Naive B cell (primary cell): ENCODE results near the gene WBP1L. TPM values are rescaled to one million over a fixed set of nuclear protein-coding genes. Genes with fewer than 3 reads are reported as not detected.
A peak's percentile ranks its signal among the peaks of the same experiment; 100 is the strongest.
"Not testable (repeated sequence)": the region's sequence is repeated elsewhere in the genome, so short reads cannot be mapped to it uniquely, and the experiment has no call there.

Source experiments
- ATAC-seq, 2 donors: fragments of 150-1000 bp; cut with Tn5 transposase; 2 replicates each; pipeline ENCODE4 v1.10.0; 2021; ENCODE audit warnings: low read depth in 2 of 2, mild to moderate bottlenecking in 2 of 2, moderate library complexity in 2 of 2
- DNase-seq: peaks from one replicate; pipeline ENCODE4 v3.0.0; 2022
- H3K27ac Mint-ChIP-seq, 6 donors: one replicate each; pipeline ENCODE4 v1.8.0; 2020 to 2022; ENCODE audit warnings: mild to moderate bottlenecking in 6 of 6, mixed read lengths in 6 of 6, moderate library complexity in 5 of 6, inconsistent platforms in 2 of 6
- H3K27me3 Mint-ChIP-seq, 3 donors: one replicate each; pipeline ENCODE4 v1.8.0; 2021 to 2022; ENCODE audit warnings: mixed read lengths in 3 of 3, mild to moderate bottlenecking in 1 of 3
- H3K36me3 Mint-ChIP-seq, 2 donors: one replicate each; pipeline ENCODE4 v1.8.0; 2020 to 2022; ENCODE audit warnings: mixed read lengths in 2 of 2, inconsistent platforms in 1 of 2, mild to moderate bottlenecking in 1 of 2
- H3K4me1 Mint-ChIP-seq, 3 donors: one replicate each; pipeline ENCODE4 v1.8.0; 2020 to 2022; ENCODE audit warnings: mixed read lengths in 3 of 3, inconsistent platforms in 1 of 3, mild to moderate bottlenecking in 1 of 3, moderate library complexity in 1 of 3
- H3K4me3 Mint-ChIP-seq, 8 donors: one replicate each; pipeline ENCODE4 v1.8.0; 2020 to 2022; ENCODE audit warnings: mild to moderate bottlenecking in 8 of 8, mixed read lengths in 8 of 8, moderate library complexity in 8 of 8, inconsistent platforms in 2 of 8
- H3K9me3 Mint-ChIP-seq, 7 donors: one replicate each; pipeline ENCODE4 v1.8.0; 2020 to 2022; ENCODE audit warnings: mixed read lengths in 7 of 7, mild to moderate bottlenecking in 5 of 7, inconsistent platforms in 2 of 7, moderate library complexity in 1 of 7
- polyA plus RNA-seq, 6 donors: library from polyadenylated mRNA; unstranded; fragments of 300-500 nt; fragmentation: Illumina TruSeq; gene quantifications; one replicate each; pipeline ENCODE4 v1.2.3, GENCODE V29; 2021; ENCODE audit warnings: low read depth in 6 of 6

WBP1L gene
- polyA plus RNA-seq, 6 donors from 2014 or later: 26.0 to 34.2 (median 29.7) TPM

GRCh38 chr10:102814453-102814871 is 70.7 kb downstream of the WBP1L start:
- no peaks in the 10 kb centered on the region for H3K27me3 Mint-ChIP-seq
- peak overlapping the region in 2 of 6 donors; percentile 59 to 88 for H3K27ac Mint-ChIP-seq
- H3K4me3 Mint-ChIP-seq: no peak overlapping the region
- H3K36me3 Mint-ChIP-seq: no peaks in the 10 kb centered on the region
- ATAC-seq (no peak), DNase-seq (no peak)
- H3K4me1 Mint-ChIP-seq: peaks cover 15 to 42% (median 15%) of the 10 kb centered on the region in 3 donors
- H3K9me3 Mint-ChIP-seq: no peaks in the 10 kb centered on the region

- H3K36me3 Mint-ChIP-seq: no peaks in the 10 kb centered on the region
Observed at GRCh38 chr10:102814873-102815661, 71.3 kb downstream of the WBP1L start.

GRCh38 chr10:102815790-102816549 is 72.2 kb downstream of the WBP1L start:
- peaks cover 18 to 45% (median 20%) of the 10 kb centered on the region in 3 donors for H3K4me1 Mint-ChIP-seq
- H3K4me3 Mint-ChIP-seq: no peak overlapping the region
- H3K36me3 Mint-ChIP-seq: no peaks in the 10 kb centered on the region
- DNase-seq (no peak), ATAC-seq (no peak)
- peak overlapping the region in 3 of 6 donors; percentile 16 to 66 (median 52) for H3K27ac Mint-ChIP-seq
- peaks cover 0 to 1% (median 0%) of the 10 kb centered on the region in 7 donors for H3K9me3 Mint-ChIP-seq
- no peaks in the 10 kb centered on the region for H3K27me3 Mint-ChIP-seq

More at GRCh38 chr10:102814873-102815661, 71.3 kb downstream of the WBP1L start:
- DNase-seq: no peak
- Mint-ChIP-seq H3K27me3 (no peaks in the 10 kb centered on the region), H3K9me3 (peaks cover 0 to 1% (median 0%) of the 10 kb centered on the region in 7 donors), H3K4me3 (peak overlapping the region in 1 of 8 donors; percentile 70), H3K27ac (peak overlapping the region in 3 of 6 donors; percentile 15 to 87 (median 29)), H3K4me1 (peaks cover 18 to 45% (median 20%) of the 10 kb centered on the region in 3 donors)
- ATAC-seq: no peak

- Mint-ChIP-seq H3K27ac (peak overlapping the region in 1 of 6 donors; percentile 4), H3K27me3 (no peaks in the 10 kb centered on the region), H3K36me3 (no peaks in the 10 kb centered on the region), H3K9me3 (peaks cover 0 to 1% (median 0%) of the 10 kb centered on the region in 7 donors), H3K4me1 (peaks cover 17 to 41% (median 17%) of the 10 kb centered on the region in 3 donors), H3K4me3 (no peak overlapping the region)
- no peak for DNase-seq
- ATAC-seq: no peak
Observed at GRCh38 chr10:102817175-102817574, 73.4 kb downstream of the WBP1L start.

- Mint-ChIP-seq H3K27me3 (no peaks in the 10 kb centered on the region), H3K36me3 (no peaks in the 10 kb centered on the region), H3K4me1 (peaks cover 11 to 22% (median 13%) of the 10 kb centered on the region in 3 donors), H3K4me3 (no peak overlapping the region), H3K9me3 (peaks cover 0 to 1% (median 0%) of the 10 kb centered on the region in 7 donors), H3K27ac (peak overlapping the region in 5 of 6 donors; percentile 58 to 83 (median 78))
- peak; percentile 85 to 91 for ATAC-seq
- DNase-seq: no peak
Observed at GRCh38 chr10:102819054-102819453, 75.3 kb downstream of the WBP1L start.

- not testable (repeated sequence) for H3K4me3 Mint-ChIP-seq, H3K9me3 Mint-ChIP-seq, DNase-seq, H3K27me3 Mint-ChIP-seq, H3K36me3 Mint-ChIP-seq, ATAC-seq
- Mint-ChIP-seq H3K4me1 (peaks cover 11 to 16% (median 13%) of the 10 kb centered on the region in 3 donors), H3K27ac (peak overlapping the region in 1 of 6 donors; percentile 30)
Observed at GRCh38 chr10:102820008-102820407, 76.3 kb downstream of the WBP1L start.

GRCh38 chr10:102822222-102822621 is 78.5 kb downstream of the WBP1L start:
- Mint-ChIP-seq H3K4me3 (no peak overlapping the region), H3K4me1 (peaks cover 11 to 13% (median 11%) of the 10 kb centered on the region in 3 donors), H3K36me3 (no peaks in the 10 kb centered on the region), H3K27ac (no peak overlapping the region), H3K9me3 (peaks cover 0 to 1% (median 0%) of the 10 kb centered on the region in 7 donors), H3K27me3 (no peaks in the 10 kb centered on the region)
- DNase-seq (no peak), ATAC-seq (no peak)

- H3K36me3 Mint-ChIP-seq: no peaks in the 10 kb centered on the region
- H3K4me1 Mint-ChIP-seq: peaks cover under 1 to 3% (median under 1%) of the 10 kb centered on the region in 3 donors
- H3K27ac Mint-ChIP-seq: no peak overlapping the region
- H3K27me3 Mint-ChIP-seq: peaks cover 0 to 4% (median 0%) of the 10 kb centered on the region in 3 donors
- H3K9me3 Mint-ChIP-seq: peaks cover 0 to 1% (median 0%) of the 10 kb centered on the region in 7 donors
- H3K4me3 Mint-ChIP-seq: no peak overlapping the region
- DNase-seq (no peak), ATAC-seq (no peak)
Observed at GRCh38 chr10:102824664-102825063, 80.9 kb downstream of the WBP1L start.

GRCh38 chr10:102826148-102826796 is 82.5 kb downstream of the WBP1L start:
- H3K36me3 Mint-ChIP-seq: no peaks in the 10 kb centered on the region
- H3K4me3 Mint-ChIP-seq: no peak overlapping the region
- no peaks in the 10 kb centered on the region for H3K9me3 Mint-ChIP-seq
- peaks cover 0 to 4% (median 0%) of the 10 kb centered on the region in 3 donors for H3K27me3 Mint-ChIP-seq
- DNase-seq (no peak), ATAC-seq (no peak)
- no peak overlapping the region for H3K27ac Mint-ChIP-seq
- H3K4me1 Mint-ChIP-seq: no peaks in the 10 kb centered on the region

- H3K36me3 Mint-ChIP-seq: no peaks in the 10 kb centered on the region
- H3K27ac Mint-ChIP-seq: no peak overlapping the region
- H3K27me3 Mint-ChIP-seq: peaks cover 0 to 8% (median 0%) of the 10 kb centered on the region in 3 donors
- H3K4me3 Mint-ChIP-seq: no peak overlapping the region
- no peaks in the 10 kb centered on the region for H3K9me3 Mint-ChIP-seq
- DNase-seq: no peak
- H3K4me1 Mint-ChIP-seq: no peaks in the 10 kb centered on the region
- no peak for ATAC-seq
Observed at GRCh38 chr10:102827597-102827975, 83.8 kb downstream of the WBP1L start.

GRCh38 chr10:102831322-102832071 is 87.7 kb downstream of the WBP1L start:
- ATAC-seq (no peak), DNase-seq (no peak)
- H3K27me3 Mint-ChIP-seq: peaks cover 0 to 8% (median 0%) of the 10 kb centered on the region in 3 donors
- H3K36me3 Mint-ChIP-seq: no peaks in the 10 kb centered on the region
- H3K4me1 Mint-ChIP-seq: no peaks in the 10 kb centered on the region
- peak overlapping the region in 2 of 6 donors; percentile 15 to 69 for H3K27ac Mint-ChIP-seq
- H3K9me3 Mint-ChIP-seq: no peaks in the 10 kb centered on the region
- peak overlapping the region in 1 of 8 donors; percentile 63 for H3K4me3 Mint-ChIP-seq

GRCh38 chr10:102832248-102832647 is 88.5 kb downstream of the WBP1L start:
- peaks cover 0 to 2% (median under 1%) of the 10 kb centered on the region in 7 donors for H3K9me3 Mint-ChIP-seq
- no peaks in the 10 kb centered on the region for H3K4me1 Mint-ChIP-seq
- H3K27me3 Mint-ChIP-seq: peaks cover 0 to 8% (median 0%) of the 10 kb centered on the region in 3 donors
- ATAC-seq: no peak
- H3K36me3 Mint-ChIP-seq: peaks cover 0 to 3% of the 10 kb centered on the region in 2 donors
- DNase-seq: no peak
- no peak overlapping the region for H3K4me3 Mint-ChIP-seq
- H3K27ac Mint-ChIP-seq: peak overlapping the region in 1 of 6 donors; percentile 61
